GM12878 (cell line): Measurements from ENCODE around the gene SOX18. TPM values are rescaled to one million over a fixed set of nuclear protein-coding genes. Genes with fewer than 3 reads are reported as not detected.
A peak's percentile ranks its signal among the peaks of the same experiment; 100 is the strongest.

Experiments used
- BHLHE40 ChIP-seq, 2 experiments: fragments of 450-650 bp in 1 of 2; IDR thresholded peaks; 2 replicates each; pipeline ENCODE4 v1.6.1; 2011 to 2017; ENCODE audit warnings: low read depth in 2 of 2, borderline replicate concordance in 1 of 2, improper control_type of control experiment in 1 of 2, low read length in 1 of 2, mild to moderate bottlenecking in 1 of 2
- CHD1 ChIP-seq: IDR thresholded peaks from 2 replicates; pipeline ENCODE4 v1.6.1; 2012; ENCODE audit warnings: low read depth, low read length, improper control_type of control experiment
- FOXK2 ChIP-seq: fragments of 450-650 bp; IDR thresholded peaks from 2 replicates; pipeline ENCODE4 v1.6.1; 2017; ENCODE audit warnings: mild to moderate bottlenecking, moderate library complexity
- HDAC2 ChIP-seq: fragments of 200-600 bp; sonication (generic); IDR thresholded peaks from 2 replicates; pipeline ENCODE4 v1.6.1; 2017
- IKZF1 ChIP-seq: fragments of 450-650 bp; conservative IDR thresholded peaks from 2 replicates; pipeline ENCODE4 v1.6.1; 2017; ENCODE audit warnings: antibody characterized with exemption, mild to moderate bottlenecking
- JUND ChIP-seq: IDR thresholded peaks from 2 replicates; pipeline ENCODE4 v1.6.1; 2012; ENCODE audit warnings: low read depth, mild to moderate bottlenecking, low read length, improper control_type of control experiment, moderate library complexity
- RUNX3 ChIP-seq: IDR thresholded peaks from 2 replicates; pipeline ENCODE4 v1.6.1; 2012; ENCODE audit warnings: low read length, inconsistent platforms
- SIN3A ChIP-seq: IDR thresholded peaks from 2 replicates; pipeline ENCODE4 v1.6.1; 2012; ENCODE audit warnings: low read depth, low read length, improper control_type of control experiment
- SMAD1 ChIP-seq: fragments of 450-650 bp; IDR thresholded peaks from 2 replicates; pipeline ENCODE4 v1.6.1; 2018; ENCODE audit warnings: mild to moderate bottlenecking, low read depth; ENCODE audit not compliant: partially characterized antibody
- SMARCA5 ChIP-seq: fragments of 450-650 bp; IDR thresholded peaks from 2 replicates; pipeline ENCODE4 v1.6.1; 2017; ENCODE audit warnings: mild to moderate bottlenecking
- SREBF2 ChIP-seq: IDR thresholded peaks from 2 replicates; pipeline ENCODE4 v1.6.1; 2012; ENCODE audit warnings: mild to moderate bottlenecking, low read length
- TBL1XR1 ChIP-seq: IDR thresholded peaks from 2 replicates; pipeline ENCODE4 v1.6.1; 2012; ENCODE audit warnings: low read depth, low read length, improper control_type of control experiment
- ZBTB40 ChIP-seq: fragments of 450-650 bp; IDR thresholded peaks from 2 replicates; pipeline ENCODE4 v1.6.1; 2016; ENCODE audit warnings: mild to moderate bottlenecking, moderate library complexity, borderline replicate concordance
- polyA plus RNA-seq, 11 experiments: library from polyadenylated mRNA; depleted of rRNA in 4 of 11; unstranded in 6 of 11; stranded (reverse) in 5 of 11; fragments of >200 nt; fragmentation: Nextera tagmentation in 4 of 11; fragmentation: Illumina TruSeq in 1 of 11; extraction: Ambion mirVana in 4 of 11; extraction: Trizol in 1 of 11; gene quantifications; 1 replicate in 1 of 11; 2 replicates in 10 of 11; pipeline versions ENCODE4 v1.2.1 to v1.2.3, GENCODE V29; 2011 to 2016; ENCODE audit warnings: inconsistent platforms in 2 of 11, missing spikeins in 2 of 11, low read depth in 1 of 11
- total RNA-seq, 4 experiments: library from RNA; depleted of rRNA in 3 of 4; stranded (reverse); fragments of >200 nt in 3 of 4; fragmentation: Illumina TruSeq in 1 of 4; extraction: Trizol in 1 of 4; gene quantifications; 2 replicates each; pipeline versions ENCODE4 v1.2.1 to v1.2.3, GENCODE V29; 2013 to 2021
- TF ChIP-seq, protein P1 (sequence below): fragments of 450-650 bp; IDR thresholded peaks from 2 replicates; pipeline ENCODE4 v1.6.1; 2014; ENCODE audit warnings: mild to moderate bottlenecking
- TF ChIP-seq, protein P2 (sequence below): fragments of 450-650 bp; IDR thresholded peaks from 2 replicates; pipeline ENCODE4 v1.6.1; 2017; ENCODE audit warnings: mild to moderate bottlenecking, moderate library complexity
- TF ChIP-seq, protein P3 (sequence below): fragments of 450-650 bp; IDR thresholded peaks from 2 replicates; pipeline ENCODE4 v1.6.1; 2016; ENCODE audit warnings: mild to moderate bottlenecking
- TF ChIP-seq, protein P4 (sequence below), 3 experiments: IDR thresholded peaks in 2 of 3; conservative IDR thresholded peaks in 1 of 3; 2 replicates each; pipeline ENCODE4 v1.5.1; 2011; ENCODE audit warnings: low read depth in 3 of 3, low read length in 3 of 3, mild to moderate bottlenecking in 3 of 3, control low read depth in 2 of 3, moderate library complexity in 2 of 3, inconsistent platforms in 1 of 3, mixed read lengths in 1 of 3; ENCODE audit not compliant: control insufficient read depth in 2 of 3, insufficient read depth in 1 of 3; ENCODE audit errors: extremely low read depth in 1 of 3

Gene SOX18
- total and polyA plus RNA-seq, 10 of the 15 experiments (the other 5 are each of a cell fraction or from before 2014, with no cell fraction given): 0.05 to 5.6 (median 0.28) TPM; not detected in 3

DNA sequence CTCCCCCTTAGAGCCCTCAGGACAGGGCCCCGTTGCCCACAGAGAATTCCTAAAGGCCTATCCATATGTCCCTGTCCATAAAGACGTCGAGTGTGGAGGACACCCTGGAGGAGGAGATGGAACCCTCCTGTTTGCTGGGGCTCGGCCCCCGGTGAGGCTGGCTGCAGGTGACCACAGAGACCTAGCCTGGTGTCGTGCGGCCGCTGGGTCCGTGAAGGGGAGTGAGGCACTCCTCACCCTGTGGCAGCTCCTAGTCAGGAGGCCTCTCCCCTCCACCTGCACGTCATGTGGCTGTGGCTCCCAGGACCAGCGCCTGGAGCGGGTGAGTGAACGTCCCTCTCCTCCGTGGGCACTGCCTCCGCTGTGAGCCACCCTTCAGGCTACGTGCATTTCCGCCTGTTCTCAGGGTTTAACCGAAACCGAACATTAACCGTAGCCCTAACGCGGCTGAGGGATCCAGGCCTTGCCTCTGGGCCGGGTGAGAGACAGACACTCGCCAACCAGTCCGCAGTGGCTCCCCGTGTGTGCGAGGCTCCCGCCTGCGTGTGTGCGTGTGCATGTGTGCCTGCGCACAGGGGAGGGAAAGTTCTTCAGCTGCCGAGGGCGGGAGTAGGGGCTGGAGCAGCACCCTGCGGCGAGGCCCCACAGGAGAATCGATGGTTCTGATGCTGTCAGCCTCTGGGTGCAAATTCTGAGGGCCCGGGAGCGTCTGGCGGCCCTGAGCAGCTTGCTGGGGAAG is 7.6 kb upstream of the SOX18 start (continued):
- TF ChIP-seq CHD1: no peak
- TF ChIP-seq, protein P1, sequence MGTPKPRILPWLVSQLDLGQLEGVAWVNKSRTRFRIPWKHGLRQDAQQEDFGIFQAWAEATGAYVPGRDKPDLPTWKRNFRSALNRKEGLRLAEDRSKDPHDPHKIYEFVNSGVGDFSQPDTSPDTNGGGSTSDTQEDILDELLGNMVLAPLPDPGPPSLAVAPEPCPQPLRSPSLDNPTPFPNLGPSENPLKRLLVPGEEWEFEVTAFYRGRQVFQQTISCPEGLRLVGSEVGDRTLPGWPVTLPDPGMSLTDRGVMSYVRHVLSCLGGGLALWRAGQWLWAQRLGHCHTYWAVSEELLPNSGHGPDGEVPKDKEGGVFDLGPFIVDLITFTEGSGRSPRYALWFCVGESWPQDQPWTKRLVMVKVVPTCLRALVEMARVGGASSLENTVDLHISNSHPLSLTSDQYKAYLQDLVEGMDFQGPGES: no peak
- peak; percentile 16; the same call in 1 of the 2 replicates for TF ChIP-seq ZBTB40
- TF ChIP-seq, protein P2, sequence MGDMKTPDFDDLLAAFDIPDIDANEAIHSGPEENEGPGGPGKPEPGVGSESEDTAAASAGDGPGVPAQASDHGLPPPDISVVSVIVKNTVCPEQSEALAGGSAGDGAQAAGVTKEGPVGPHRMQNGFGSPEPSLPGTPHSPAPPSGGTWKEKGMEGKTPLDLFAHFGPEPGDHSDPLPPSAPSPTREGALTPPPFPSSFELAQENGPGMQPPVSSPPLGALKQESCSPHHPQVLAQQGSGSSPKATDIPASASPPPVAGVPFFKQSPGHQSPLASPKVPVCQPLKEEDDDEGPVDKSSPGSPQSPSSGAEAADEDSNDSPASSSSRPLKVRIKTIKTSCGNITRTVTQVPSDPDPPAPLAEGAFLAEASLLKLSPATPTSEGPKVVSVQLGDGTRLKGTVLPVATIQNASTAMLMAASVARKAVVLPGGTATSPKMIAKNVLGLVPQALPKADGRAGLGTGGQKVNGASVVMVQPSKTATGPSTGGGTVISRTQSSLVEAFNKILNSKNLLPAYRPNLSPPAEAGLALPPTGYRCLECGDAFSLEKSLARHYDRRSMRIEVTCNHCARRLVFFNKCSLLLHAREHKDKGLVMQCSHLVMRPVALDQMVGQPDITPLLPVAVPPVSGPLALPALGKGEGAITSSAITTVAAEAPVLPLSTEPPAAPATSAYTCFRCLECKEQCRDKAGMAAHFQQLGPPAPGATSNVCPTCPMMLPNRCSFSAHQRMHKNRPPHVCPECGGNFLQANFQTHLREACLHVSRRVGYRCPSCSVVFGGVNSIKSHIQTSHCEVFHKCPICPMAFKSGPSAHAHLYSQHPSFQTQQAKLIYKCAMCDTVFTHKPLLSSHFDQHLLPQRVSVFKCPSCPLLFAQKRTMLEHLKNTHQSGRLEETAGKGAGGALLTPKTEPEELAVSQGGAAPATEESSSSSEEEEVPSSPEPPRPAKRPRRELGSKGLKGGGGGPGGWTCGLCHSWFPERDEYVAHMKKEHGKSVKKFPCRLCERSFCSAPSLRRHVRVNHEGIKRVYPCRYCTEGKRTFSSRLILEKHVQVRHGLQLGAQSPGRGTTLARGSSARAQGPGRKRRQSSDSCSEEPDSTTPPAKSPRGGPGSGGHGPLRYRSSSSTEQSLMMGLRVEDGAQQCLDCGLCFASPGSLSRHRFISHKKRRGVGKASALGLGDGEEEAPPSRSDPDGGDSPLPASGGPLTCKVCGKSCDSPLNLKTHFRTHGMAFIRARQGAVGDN: peak; percentile 58; the same call in 1 of the 2 replicates
- TF ChIP-seq FOXK2: no peak
- TF ChIP-seq BHLHE40 (IDR thresholded peaks at IDR 0.05; ENCODE audit: borderline replicate concordance in 1 of 2, low read depth in 2 of 2, low read length in 1 of 2): peak in 1 of 2 experiments; percentile 13; a peak in 2 of 4 replicates
- TF ChIP-seq JUND: no peak
- no peak for TF ChIP-seq HDAC2
- TF ChIP-seq SREBF2: no peak
- TF ChIP-seq SMARCA5: no peak
- TF ChIP-seq RUNX3: peak; percentile 23; the same call in 1 of the 2 replicates
- no peak for TF ChIP-seq SMAD1
- TF ChIP-seq, protein P3, sequence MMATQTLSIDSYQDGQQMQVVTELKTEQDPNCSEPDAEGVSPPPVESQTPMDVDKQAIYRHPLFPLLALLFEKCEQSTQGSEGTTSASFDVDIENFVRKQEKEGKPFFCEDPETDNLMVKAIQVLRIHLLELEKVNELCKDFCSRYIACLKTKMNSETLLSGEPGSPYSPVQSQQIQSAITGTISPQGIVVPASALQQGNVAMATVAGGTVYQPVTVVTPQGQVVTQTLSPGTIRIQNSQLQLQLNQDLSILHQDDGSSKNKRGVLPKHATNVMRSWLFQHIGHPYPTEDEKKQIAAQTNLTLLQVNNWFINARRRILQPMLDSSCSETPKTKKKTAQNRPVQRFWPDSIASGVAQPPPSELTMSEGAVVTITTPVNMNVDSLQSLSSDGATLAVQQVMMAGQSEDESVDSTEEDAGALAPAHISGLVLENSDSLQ: no peak
- TF ChIP-seq IKZF1: no peak
- TF ChIP-seq, protein P4, sequence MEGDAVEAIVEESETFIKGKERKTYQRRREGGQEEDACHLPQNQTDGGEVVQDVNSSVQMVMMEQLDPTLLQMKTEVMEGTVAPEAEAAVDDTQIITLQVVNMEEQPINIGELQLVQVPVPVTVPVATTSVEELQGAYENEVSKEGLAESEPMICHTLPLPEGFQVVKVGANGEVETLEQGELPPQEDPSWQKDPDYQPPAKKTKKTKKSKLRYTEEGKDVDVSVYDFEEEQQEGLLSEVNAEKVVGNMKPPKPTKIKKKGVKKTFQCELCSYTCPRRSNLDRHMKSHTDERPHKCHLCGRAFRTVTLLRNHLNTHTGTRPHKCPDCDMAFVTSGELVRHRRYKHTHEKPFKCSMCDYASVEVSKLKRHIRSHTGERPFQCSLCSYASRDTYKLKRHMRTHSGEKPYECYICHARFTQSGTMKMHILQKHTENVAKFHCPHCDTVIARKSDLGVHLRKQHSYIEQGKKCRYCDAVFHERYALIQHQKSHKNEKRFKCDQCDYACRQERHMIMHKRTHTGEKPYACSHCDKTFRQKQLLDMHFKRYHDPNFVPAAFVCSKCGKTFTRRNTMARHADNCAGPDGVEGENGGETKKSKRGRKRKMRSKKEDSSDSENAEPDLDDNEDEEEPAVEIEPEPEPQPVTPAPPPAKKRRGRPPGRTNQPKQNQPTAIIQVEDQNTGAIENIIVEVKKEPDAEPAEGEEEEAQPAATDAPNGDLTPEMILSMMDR (IDR thresholded peaks at IDR 0.05 in 2 of 3, conservative IDR thresholded peaks at IDR 0.05 in 1 of 3; ENCODE audit: control insufficient read depth in 2 of 3, extremely low read depth in 1 of 3, insufficient read depth in 1 of 3, low read depth in 3 of 3, low read length in 3 of 3): no peak
- no peak for TF ChIP-seq TBL1XR1
- no peak for TF ChIP-seq SIN3A
